Measurements from ENCODE around the gene LTBP1. TPM values are rescaled to one million over a fixed set of nuclear protein-coding genes. Genes with fewer than 3 reads are reported as not detected.

The LTBP1 gene
- total and polyA plus RNA-seq, 2 experiments from 2014 or later: 35.6 to 68.9 TPM

DNA sequence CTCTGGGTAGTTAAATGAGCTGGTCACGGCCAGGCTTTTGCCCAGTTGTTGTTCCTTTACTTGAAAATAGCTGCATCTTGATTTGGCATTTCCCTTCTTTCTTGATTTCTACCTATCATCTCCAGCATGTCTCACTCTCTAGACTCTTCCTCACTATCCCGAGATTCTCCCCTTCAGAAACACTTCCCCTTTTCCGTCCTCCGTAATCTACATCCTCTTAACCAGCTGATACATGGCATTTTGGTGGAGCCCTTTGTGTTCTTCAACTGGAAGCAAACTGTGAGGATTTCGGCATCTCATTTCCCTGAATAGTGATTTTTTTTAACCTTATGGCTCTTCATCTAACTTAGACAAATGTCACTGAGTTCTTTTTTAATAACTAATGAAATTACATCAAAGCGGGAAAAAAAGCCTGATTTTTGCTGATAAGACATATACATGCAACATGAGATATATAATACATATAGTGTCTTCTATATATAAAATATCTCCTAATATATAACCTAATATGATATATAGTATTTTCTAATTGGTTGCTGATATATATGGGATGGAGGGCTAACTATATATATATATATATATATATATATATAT lies 309.5 kb downstream of the LTBP1 start:
- Histone ChIP-seq H2AFZ (no peak overlapping the region), H3K4me2 (no peak overlapping the region), H3K27ac (no peak overlapping the region), H3K4me1 (ENCODE audit: insufficient read depth) (no peaks in the 10 kb centered on the region), H3K9me2 (replicated peaks; ENCODE audit: insufficient read depth) (no peaks in the 10 kb centered on the region), H4K20me1 (ENCODE audit: insufficient read depth, poor library complexity, severe bottlenecking) (no peaks in the 10 kb centered on the region), H3K79me2 (no peaks in the 10 kb centered on the region), H3K27me3 (no peaks in the 10 kb centered on the region), H3K36me3 (replicated peaks; ENCODE audit: insufficient read depth, low read depth) (no peaks in the 10 kb centered on the region), H3K4me3 (no peak overlapping the region), H3K9me3 (ENCODE audit: low read depth) (no peaks in the 10 kb centered on the region)
- TF ChIP-seq EZH2 (IDR thresholded peaks at IDR 0.05; ENCODE audit: borderline replicate concordance) (no peak), EZH2phosphoT487 (IDR thresholded peaks at IDR 0.05; ENCODE audit: low read depth, severe bottlenecking, unreplicated experiment) (no peak)
- TF ChIP-seq, protein P1, sequence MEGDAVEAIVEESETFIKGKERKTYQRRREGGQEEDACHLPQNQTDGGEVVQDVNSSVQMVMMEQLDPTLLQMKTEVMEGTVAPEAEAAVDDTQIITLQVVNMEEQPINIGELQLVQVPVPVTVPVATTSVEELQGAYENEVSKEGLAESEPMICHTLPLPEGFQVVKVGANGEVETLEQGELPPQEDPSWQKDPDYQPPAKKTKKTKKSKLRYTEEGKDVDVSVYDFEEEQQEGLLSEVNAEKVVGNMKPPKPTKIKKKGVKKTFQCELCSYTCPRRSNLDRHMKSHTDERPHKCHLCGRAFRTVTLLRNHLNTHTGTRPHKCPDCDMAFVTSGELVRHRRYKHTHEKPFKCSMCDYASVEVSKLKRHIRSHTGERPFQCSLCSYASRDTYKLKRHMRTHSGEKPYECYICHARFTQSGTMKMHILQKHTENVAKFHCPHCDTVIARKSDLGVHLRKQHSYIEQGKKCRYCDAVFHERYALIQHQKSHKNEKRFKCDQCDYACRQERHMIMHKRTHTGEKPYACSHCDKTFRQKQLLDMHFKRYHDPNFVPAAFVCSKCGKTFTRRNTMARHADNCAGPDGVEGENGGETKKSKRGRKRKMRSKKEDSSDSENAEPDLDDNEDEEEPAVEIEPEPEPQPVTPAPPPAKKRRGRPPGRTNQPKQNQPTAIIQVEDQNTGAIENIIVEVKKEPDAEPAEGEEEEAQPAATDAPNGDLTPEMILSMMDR (IDR thresholded peaks at IDR 0.05; ENCODE audit: poor library complexity): no peak
- DNase-seq (ENCODE audit: low spot score): no peak
- 95% methylated on average over 6 of the region's 6 CpGs for WGBS (ENCODE audit: low lambda C conversion rate, missing lambda C conversion rate)

DNA sequence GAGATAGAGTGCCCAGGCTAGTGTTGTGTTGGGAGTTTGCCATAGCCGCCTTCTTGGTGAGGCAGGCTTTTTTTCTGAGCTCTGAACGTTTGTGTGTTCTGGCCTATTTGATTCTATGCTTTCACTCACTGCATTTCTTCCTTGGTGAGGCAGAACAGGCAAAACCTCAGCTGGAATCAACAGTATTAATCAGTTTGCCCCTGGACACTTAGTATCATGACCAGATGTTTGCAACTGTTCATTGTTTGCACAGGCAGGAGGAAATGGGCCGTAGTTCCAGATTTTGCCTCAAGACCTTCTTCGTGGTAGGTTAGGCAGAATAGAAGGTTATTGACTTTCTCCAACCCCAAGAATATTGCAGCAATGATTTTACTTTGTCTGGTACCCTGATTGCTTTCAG lies 311.6 kb downstream of the LTBP1 start:
- no peak for DNase-seq (ENCODE audit: low spot score)
- no peaks in the 10 kb centered on the region for H3K9me2 ChIP-seq (replicated peaks; ENCODE audit: insufficient read depth)
- no peaks in the 10 kb centered on the region for H4K20me1 ChIP-seq (ENCODE audit: insufficient read depth, poor library complexity, severe bottlenecking)
- H3K4me1 ChIP-seq (ENCODE audit: insufficient read depth): no peaks in the 10 kb centered on the region
- no peak overlapping the region for H3K4me3 ChIP-seq
- no peaks in the 10 kb centered on the region for H3K36me3 ChIP-seq (replicated peaks; ENCODE audit: insufficient read depth, low read depth)
- no peaks in the 10 kb centered on the region for H3K79me2 ChIP-seq
- TF ChIP-seq EZH2 (IDR thresholded peaks at IDR 0.05; ENCODE audit: borderline replicate concordance) (no peak), EZH2phosphoT487 (IDR thresholded peaks at IDR 0.05; ENCODE audit: low read depth, severe bottlenecking, unreplicated experiment) (no peak)
- TF ChIP-seq, protein P1 (IDR thresholded peaks at IDR 0.05; ENCODE audit: poor library complexity): no peak
- H3K4me2 ChIP-seq: no peak overlapping the region
- H3K27ac ChIP-seq: no peak overlapping the region
- no peak overlapping the region for H2AFZ ChIP-seq
- no peaks in the 10 kb centered on the region for H3K9me3 ChIP-seq (ENCODE audit: low read depth)
- H3K27me3 ChIP-seq: no peaks in the 10 kb centered on the region
- WGBS (ENCODE audit: low lambda C conversion rate, missing lambda C conversion rate): 90% methylated on average over 4 of the region's 4 CpGs

DNA sequence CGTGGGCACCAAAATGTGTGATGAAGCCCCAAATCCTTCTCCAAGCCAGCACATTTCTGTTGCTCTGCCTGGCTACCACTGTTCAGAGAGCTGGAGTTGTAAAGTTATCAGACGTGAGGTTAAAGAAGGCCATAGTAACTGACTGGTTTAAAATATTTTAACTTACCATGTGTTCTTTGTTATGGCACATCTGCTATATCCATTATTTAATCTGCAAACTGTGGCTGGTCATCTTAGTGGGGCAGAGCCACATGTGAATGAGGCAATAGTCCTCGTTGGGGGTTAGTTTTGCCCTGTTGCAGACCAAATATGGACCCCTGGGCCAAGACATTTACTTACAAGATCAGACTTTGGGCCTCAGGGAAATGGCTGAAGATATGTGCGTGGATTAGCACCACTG lies 315.3 kb downstream of the LTBP1 start:
- WGBS (ENCODE audit: low lambda C conversion rate, missing lambda C conversion rate): 88% methylated on average over 4 of the region's 4 CpGs
- Histone ChIP-seq H3K4me1 (ENCODE audit: insufficient read depth) (no peaks in the 10 kb centered on the region), H3K27ac (no peak overlapping the region), H2AFZ (no peak overlapping the region), H3K79me2 (no peaks in the 10 kb centered on the region), H3K4me3 (no peak overlapping the region), H4K20me1 (ENCODE audit: insufficient read depth, poor library complexity, severe bottlenecking) (no peaks in the 10 kb centered on the region), H3K9me2 (replicated peaks; ENCODE audit: insufficient read depth) (no peaks in the 10 kb centered on the region), H3K36me3 (replicated peaks; ENCODE audit: insufficient read depth, low read depth) (no peaks in the 10 kb centered on the region), H3K4me2 (no peak overlapping the region), H3K9me3 (ENCODE audit: low read depth) (no peaks in the 10 kb centered on the region), H3K27me3 (no peaks in the 10 kb centered on the region)
- TF ChIP-seq EZH2phosphoT487 (IDR thresholded peaks at IDR 0.05; ENCODE audit: low read depth, severe bottlenecking, unreplicated experiment) (no peak), EZH2 (IDR thresholded peaks at IDR 0.05; ENCODE audit: borderline replicate concordance) (no peak)
- no peak for DNase-seq (ENCODE audit: low spot score)

DNA sequence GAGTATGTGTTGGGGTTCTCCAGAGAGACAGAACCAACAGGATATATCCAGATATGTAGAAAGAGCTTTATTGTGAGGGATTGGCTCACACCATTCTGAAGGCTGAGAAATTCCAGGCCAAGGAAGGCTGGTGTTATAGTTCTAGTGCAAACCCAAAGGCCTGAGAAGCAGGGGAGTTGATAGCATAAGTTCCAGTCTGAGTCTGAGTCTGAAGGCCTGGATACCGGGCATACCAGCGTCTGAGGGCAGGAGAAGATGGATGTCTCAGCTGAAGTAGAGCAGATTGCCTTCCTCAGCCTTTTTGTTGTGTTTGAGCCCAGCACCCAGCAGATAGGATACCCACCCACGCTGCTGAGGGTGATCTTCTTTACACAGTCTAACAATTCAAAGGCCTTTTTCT lies 318.0 kb downstream of the LTBP1 start:
- TF ChIP-seq EZH2phosphoT487 (IDR thresholded peaks at IDR 0.05; ENCODE audit: low read depth, severe bottlenecking, unreplicated experiment) (no peak), EZH2 (IDR thresholded peaks at IDR 0.05; ENCODE audit: borderline replicate concordance) (no peak)
- TF ChIP-seq, protein P1 (IDR thresholded peaks at IDR 0.05; ENCODE audit: poor library complexity): no peak
- no peaks in the 10 kb centered on the region for H3K36me3 ChIP-seq (replicated peaks; ENCODE audit: insufficient read depth, low read depth)
- no peak overlapping the region for H3K27ac ChIP-seq
- no peak overlapping the region for H2AFZ ChIP-seq
- H3K4me2 ChIP-seq: no peak overlapping the region
- no peaks in the 10 kb centered on the region for H4K20me1 ChIP-seq (ENCODE audit: insufficient read depth, poor library complexity, severe bottlenecking)
- WGBS (ENCODE audit: low lambda C conversion rate, missing lambda C conversion rate): 61% methylated on average over 3 of the region's 3 CpGs
- H3K9me2 ChIP-seq (replicated peaks; ENCODE audit: insufficient read depth): no peaks in the 10 kb centered on the region
- no peak overlapping the region for H3K4me3 ChIP-seq
- H3K79me2 ChIP-seq: no peaks in the 10 kb centered on the region
- no peaks in the 10 kb centered on the region for H3K9me3 ChIP-seq (ENCODE audit: low read depth)
- no peaks in the 10 kb centered on the region for H3K27me3 ChIP-seq
- H3K4me1 ChIP-seq (ENCODE audit: insufficient read depth): no peaks in the 10 kb centered on the region
- no peak for DNase-seq (ENCODE audit: low spot score)

Data from hepatocyte (in vitro differentiated cells).